Activated CD4-positive, alpha-beta memory T cell treated with anti-CD3 and anti-CD28 coated beads for 36 hours (primary cell): Measurements from ENCODE around the gene TAF1A. TPM values are rescaled to one million over a fixed set of nuclear protein-coding genes. Genes with fewer than 3 reads are reported as not detected.

Experiments used
- CTCF ChIA-PET: fragments of 350-600 bp; sonication (Branson Sonifier 250); formaldehyde crosslinking; loops from one replicate; lab custom pipeline; 2021; ENCODE audit warnings: antibody characterized with exemption, inconsistent platforms; lab: Charles Lee
- POLR2A ChIA-PET: fragments of 350-600 bp; sonication (Branson Sonifier 250); formaldehyde crosslinking; loops from one replicate; lab custom pipeline; 2021; ENCODE audit warnings: antibody characterized with exemption; lab: Charles Lee
- DNase-seq: peaks from one replicate; pipeline ENCODE4 v3.0.0-alpha.2; 2020
- H3K27ac Mint-ChIP-seq: one replicate; pipeline ENCODE4 v1.8.0; 2021; ENCODE audit warnings: mixed read lengths
- H3K27me3 Mint-ChIP-seq: one replicate; pipeline ENCODE4 v1.8.0; 2021; ENCODE audit warnings: mixed read lengths
- H3K36me3 Mint-ChIP-seq: one replicate; pipeline ENCODE4 v1.8.0; 2021; ENCODE audit warnings: mixed read lengths
- H3K4me1 Mint-ChIP-seq: one replicate; pipeline ENCODE4 v1.8.0; 2021; ENCODE audit warnings: low read depth, mixed read lengths
- H3K4me3 Mint-ChIP-seq: one replicate; pipeline ENCODE4 v1.8.0; 2021; ENCODE audit warnings: mild to moderate bottlenecking, mixed read lengths
- H3K9me3 Mint-ChIP-seq: one replicate; pipeline ENCODE4 v1.8.0; 2021; ENCODE audit warnings: mixed read lengths
- intact Hi-C: fragments of 100-400 bp; cut with micrococcal nuclease; formaldehyde crosslinking; loops from one replicate; pipeline ENCODE4 v1.15.1; 2023
- total RNA-seq, 2 experiments: library from RNA; stranded (reverse); gene quantifications; one replicate each; pipeline ENCODE4 v1.2.3, GENCODE V29; 2021

The TAF1A gene
- total RNA-seq, 2 experiments from 2014 or later: 19.1 to 19.6 TPM

DNA sequence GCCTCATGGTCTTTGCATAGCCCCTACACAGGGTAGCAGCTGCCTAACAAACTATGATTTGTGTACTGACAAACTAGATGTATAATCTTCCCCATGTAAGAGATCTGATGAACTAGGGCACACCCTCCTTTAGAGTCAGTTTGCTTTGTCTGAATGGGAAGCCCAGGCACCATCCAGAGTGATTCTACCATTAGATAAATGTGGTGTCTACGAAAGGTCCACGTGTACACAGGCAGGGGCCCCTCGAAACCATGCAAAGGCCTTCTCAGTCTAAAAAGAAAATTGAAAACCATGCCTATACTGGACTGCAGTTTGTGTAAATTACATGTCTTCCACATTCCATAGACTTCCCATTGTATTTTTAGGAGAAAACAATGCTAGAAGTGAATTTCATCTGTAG is 60.6 kb downstream of the TAF1A start:
- no peaks in the 10 kb centered on the region for H3K36me3 Mint-ChIP-seq
- peaks cover 4% of the 10 kb centered on the region for H3K27me3 Mint-ChIP-seq
- H3K27ac Mint-ChIP-seq: no peak overlapping the region
- intact Hi-C loops: no loop called here
- no peak for DNase-seq
- ChIA-PET CTCF (no interaction called here), POLR2A (no interaction called here)
- H3K4me3 Mint-ChIP-seq: no peak overlapping the region
- no peaks in the 10 kb centered on the region for H3K9me3 Mint-ChIP-seq
- H3K4me1 Mint-ChIP-seq: no peaks in the 10 kb centered on the region

DNA sequence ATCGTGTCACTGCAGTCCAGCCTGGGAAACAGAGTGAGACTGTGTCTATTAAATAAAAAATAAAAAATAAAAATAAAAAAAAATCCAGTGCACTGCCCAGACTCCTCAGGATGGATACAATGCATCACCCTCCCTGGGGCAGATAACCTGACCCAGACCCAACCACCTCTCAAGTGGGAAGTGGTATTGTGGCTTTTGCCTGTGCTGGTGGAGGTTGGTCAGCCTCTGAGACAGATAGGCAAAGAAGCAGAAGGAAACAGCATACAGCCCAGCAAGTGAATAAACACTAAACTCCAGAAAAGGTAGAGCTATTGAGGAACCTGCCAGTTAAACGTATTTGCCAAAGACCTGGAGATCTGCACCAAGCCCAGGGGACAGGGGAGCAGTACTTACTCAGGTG is 63.8 kb downstream of the TAF1A start:
- POLR2A ChIA-PET: no interaction called here
- Mint-ChIP-seq H3K4me3 (no peak overlapping the region), H3K36me3 (peaks cover 4% of the 10 kb centered on the region), H3K4me1 (no peaks in the 10 kb centered on the region), H3K27ac (no peak overlapping the region), H3K9me3 (peaks cover 9% of the 10 kb centered on the region), H3K27me3 (peaks cover 8% of the 10 kb centered on the region)
- no peak for DNase-seq
- CTCF ChIA-PET: interaction anchor here (1.0 kb wide), 1 partner anchor 15 kb away, joined by 3 read pairs; no protein-coding TSS in a partner anchor
- intact Hi-C loops: no loop called here

DNA sequence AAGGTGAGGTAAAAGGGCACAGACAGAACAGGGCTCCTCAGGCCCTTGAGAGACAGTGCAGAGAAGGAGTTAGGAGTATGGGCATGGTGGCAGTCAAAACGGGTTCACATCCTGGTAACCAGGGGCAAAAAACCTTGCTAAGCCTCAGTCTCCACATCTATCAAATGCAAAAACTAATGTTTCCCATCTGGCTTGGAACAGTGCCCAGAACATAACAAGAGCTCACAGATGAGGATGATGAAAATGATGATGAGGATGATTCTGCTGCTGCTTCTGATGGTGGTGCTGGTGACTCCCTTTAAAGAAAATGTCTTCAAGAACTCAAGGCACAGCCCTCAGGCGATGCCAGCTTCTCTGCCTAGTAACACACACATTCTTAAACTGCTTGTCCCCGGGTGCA is 65.9 kb downstream of the TAF1A start:
- CTCF ChIA-PET: no interaction called here

DNA sequence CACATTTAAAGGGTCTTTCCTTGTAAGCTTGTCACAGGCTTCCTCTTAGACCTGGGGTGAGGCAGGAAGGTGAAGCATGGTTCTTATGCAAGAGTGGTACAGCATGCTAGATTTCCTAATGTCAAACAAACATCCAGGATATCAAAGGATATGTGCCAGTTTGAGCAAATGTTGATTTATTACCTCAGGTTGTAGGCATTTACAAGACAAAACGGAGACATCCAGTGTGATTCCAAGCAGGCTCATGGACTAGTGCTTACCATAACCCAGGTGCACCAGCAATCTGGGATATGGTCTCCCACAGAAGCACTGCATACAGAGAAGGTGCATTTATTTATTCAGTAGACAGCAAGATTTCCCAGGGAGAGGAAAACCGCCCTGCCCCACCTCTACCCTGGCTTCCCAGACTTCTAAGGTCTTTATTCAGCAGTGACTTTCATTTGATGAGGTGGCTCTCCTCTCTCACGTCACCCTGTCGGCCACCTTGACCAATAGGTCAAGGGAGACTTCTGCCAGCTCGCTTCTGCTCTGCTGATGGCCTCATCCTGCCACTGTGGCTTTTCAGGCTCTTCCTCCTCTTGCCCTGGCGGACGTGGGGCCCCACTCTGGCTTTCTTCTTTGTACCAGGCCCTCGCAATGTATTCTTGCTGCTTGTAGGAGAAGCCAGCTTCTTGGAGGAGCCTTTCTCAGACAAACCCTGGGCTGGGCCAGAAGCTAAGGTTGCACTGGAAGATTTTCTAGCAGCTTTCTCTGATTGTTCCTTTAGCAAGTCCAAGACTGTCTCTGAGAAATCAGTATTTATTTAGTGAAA is 67.4 kb downstream of the TAF1A start:
- Mint-ChIP-seq H3K4me1 (no peaks in the 10 kb centered on the region), H3K4me3 (no peak overlapping the region), H3K9me3 (peaks cover 9% of the 10 kb centered on the region), H3K36me3 (peaks cover 4% of the 10 kb centered on the region), H3K27me3 (peaks cover 8% of the 10 kb centered on the region), H3K27ac (no peak overlapping the region)
- intact Hi-C loops: no loop called here
- ChIA-PET POLR2A (no interaction called here), CTCF (no interaction called here)
- DNase-seq: no peak

More for the DNA sequence above, 65.9 kb downstream of the TAF1A start:
- DNase-seq: no peak
- H3K36me3 Mint-ChIP-seq: peaks cover 4% of the 10 kb centered on the region
- H3K4me1 Mint-ChIP-seq: no peaks in the 10 kb centered on the region
- no peak overlapping the region for H3K27ac Mint-ChIP-seq
- POLR2A ChIA-PET: no interaction called here
- peaks cover 9% of the 10 kb centered on the region for H3K9me3 Mint-ChIP-seq
- no peak overlapping the region for H3K4me3 Mint-ChIP-seq
- peaks cover 8% of the 10 kb centered on the region for H3K27me3 Mint-ChIP-seq
- intact Hi-C loops: no loop called here

DNA sequence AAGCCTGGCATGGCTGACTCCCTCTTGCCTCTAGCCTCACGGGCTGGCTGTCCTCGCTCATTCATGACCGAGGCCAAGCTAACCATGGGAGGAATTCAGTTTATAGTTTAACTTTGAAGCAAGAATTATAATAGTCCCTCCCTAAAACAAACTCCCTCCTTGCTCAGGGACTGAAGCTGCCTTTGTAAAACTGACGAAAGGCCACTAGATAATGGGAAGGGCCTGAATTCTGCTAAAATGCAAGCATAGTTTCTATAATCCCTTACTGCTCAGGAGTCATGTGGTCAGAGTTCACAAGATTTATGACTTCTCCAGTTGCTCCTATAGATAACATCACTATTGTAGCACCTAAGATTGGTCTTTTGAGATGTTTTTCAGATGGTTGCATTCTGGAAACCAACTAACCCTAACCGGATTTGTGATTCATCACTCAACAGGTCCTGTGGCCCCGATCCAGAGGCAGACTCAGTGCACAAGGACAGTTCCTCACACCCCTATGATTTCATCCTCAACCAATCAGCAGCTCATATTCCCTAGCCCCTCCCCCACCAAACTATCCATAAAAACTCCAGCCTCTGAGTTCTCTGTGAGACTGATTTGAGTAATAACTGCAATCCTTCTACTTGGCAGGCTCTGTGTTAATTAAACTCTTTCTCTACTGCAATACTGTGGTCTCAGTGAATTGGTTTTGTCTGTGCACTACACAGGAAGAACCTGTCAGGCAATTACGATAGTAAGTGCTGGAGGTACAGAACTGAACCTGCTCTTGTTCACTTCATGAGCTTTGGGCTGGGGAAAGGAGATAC is 68.2 kb downstream of the TAF1A start:
- Mint-ChIP-seq H3K36me3 (peaks cover 4% of the 10 kb centered on the region), H3K4me1 (no peaks in the 10 kb centered on the region), H3K27ac (no peak overlapping the region), H3K4me3 (no peak overlapping the region), H3K9me3 (peaks cover 9% of the 10 kb centered on the region), H3K27me3 (peaks cover 8% of the 10 kb centered on the region)
- DNase-seq: no peak
- POLR2A ChIA-PET: no interaction called here
- intact Hi-C loops: no loop called here
- CTCF ChIA-PET: interaction anchor here (1.3 kb wide), 1 partner anchor 57 kb away, joined by 3 read pairs; no protein-coding TSS in a partner anchor

Other genes with a start within 250 kb of the TAF1A start
- gene HHIPL2, start 41.8 kb downstream of the TAF1A start, total RNA-seq: not detected
- 10 to 100 TPM; 41.5 to 43.2 TPM for gene MIA3, start 28.2 kb upstream of the TAF1A start, total RNA-seq
- gene AIDA, start 122.6 kb upstream of the TAF1A start, total RNA-seq: 10 to 100 TPM; 64.6 to 65.1 TPM
- gene BROX, start 122.6 kb upstream of the TAF1A start, total RNA-seq: 10 to 100 TPM; 37.4 to 39.7 TPM
- not detected for gene FAM177B, start 147.3 kb upstream of the TAF1A start, total RNA-seq
- 1 to 10 TPM in 1 of 2 experiments, under 1 TPM in 1; 0.81 to 1.1 TPM for gene DISP1, start 225.1 kb upstream of the TAF1A start, total RNA-seq